ENCODE results near the gene SON.

DNA sequence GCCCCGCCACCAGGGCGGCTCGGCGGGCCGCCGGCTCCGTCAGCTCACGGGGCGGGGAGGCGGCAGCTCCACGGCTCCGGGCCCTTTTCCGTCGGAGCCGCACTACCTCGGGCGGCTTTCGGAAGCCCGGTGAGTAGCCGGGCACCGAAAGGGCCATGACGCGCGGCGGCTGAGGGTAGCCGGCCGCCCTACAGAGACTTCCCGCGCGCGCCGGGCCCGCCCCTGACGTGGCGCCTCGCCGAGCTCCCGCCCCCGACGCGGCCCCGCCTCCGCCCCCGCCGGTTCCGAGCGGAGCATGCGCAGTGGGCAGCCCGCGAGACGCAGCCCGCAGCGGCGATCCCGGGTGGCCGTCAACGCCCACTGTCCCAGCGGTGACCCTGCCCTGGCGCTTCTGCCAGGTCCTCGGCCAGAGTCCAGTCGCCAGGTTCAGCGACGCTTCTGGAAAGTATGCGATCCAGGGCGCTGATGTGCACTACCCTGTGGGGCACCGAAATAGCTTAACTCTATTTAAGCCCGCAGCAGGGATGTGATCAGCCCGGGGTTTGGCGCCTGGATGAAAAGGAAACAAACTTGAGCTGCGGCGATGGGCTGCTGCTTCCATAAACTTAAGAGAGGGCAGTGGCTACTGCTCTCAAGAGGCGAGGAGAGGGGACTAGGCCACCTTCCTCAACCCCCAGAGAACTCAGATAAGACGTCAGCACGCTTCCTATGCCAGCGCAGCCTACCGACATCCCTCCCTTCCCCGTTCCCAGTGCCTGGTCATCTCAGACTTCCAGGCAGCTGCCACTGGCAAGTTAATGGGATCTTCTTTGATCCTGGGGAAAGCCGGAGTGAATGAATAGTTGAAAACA is 45.9 kb downstream of the SON start, which contains the start of gene DONSON:
- TF ChIP-seq, protein P1, sequence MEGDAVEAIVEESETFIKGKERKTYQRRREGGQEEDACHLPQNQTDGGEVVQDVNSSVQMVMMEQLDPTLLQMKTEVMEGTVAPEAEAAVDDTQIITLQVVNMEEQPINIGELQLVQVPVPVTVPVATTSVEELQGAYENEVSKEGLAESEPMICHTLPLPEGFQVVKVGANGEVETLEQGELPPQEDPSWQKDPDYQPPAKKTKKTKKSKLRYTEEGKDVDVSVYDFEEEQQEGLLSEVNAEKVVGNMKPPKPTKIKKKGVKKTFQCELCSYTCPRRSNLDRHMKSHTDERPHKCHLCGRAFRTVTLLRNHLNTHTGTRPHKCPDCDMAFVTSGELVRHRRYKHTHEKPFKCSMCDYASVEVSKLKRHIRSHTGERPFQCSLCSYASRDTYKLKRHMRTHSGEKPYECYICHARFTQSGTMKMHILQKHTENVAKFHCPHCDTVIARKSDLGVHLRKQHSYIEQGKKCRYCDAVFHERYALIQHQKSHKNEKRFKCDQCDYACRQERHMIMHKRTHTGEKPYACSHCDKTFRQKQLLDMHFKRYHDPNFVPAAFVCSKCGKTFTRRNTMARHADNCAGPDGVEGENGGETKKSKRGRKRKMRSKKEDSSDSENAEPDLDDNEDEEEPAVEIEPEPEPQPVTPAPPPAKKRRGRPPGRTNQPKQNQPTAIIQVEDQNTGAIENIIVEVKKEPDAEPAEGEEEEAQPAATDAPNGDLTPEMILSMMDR (IDR thresholded peaks at IDR 0.05), result peak in 2 of 6 experiments; percentile 20 to 45
- no peak for TF ChIP-seq EP300 (IDR thresholded peaks at IDR 0.05)
- TF ChIP-seq POLR2AphosphoS5 (IDR thresholded peaks at IDR 0.05), result peak; percentile 37 to 61
- peak in 3 of 4 donors; percentile 42 to 77 (median 75) for TF ChIP-seq POLR2A (IDR thresholded peaks at IDR 0.05)

All from upper lobe of left lung (tissue), 4 donors.